H1 (cell line): Measurements from ENCODE around the gene DOLK. TPM values are rescaled to one million over a fixed set of nuclear protein-coding genes. Genes with fewer than 3 reads are reported as not detected.

Source experiments
- CTCF ChIA-PET: fragments of 300-600 bp; sonication (Branson Sonifier 250); formaldehyde crosslinking; loops from one replicate; lab custom pipeline; 2021; ENCODE audit not compliant: partially characterized antibody; lab: Charles Lee
- POLR2A ChIA-PET: fragments of 300-600 bp; sonication (Branson Sonifier 250); formaldehyde crosslinking; loops from one replicate; lab custom pipeline; 2021; ENCODE audit warnings: inconsistent platforms; ENCODE audit not compliant: partially characterized antibody; lab: Charles Lee
- DNase-seq, 2 experiments: peaks; one replicate each; pipeline versions ENCODE4 v3.0.0 to v3.0.0-alpha.2; 2010 to 2022; ENCODE audit warnings: low spot score in 2 of 2, low read depth in 1 of 2, mixed read lengths in 1 of 2
- FAIRE-seq: peaks from 2 replicates; lab custom pipeline; 2011; peaks lifted over from hg19 to GRCh38; lab: Jason Lieb, UNC
- H2AFZ ChIP-seq: 2 replicates; pipeline ENCODE4 v1.8.1; 2012; ENCODE audit warnings: low read length, inconsistent platforms
- H2AK5ac ChIP-seq: 2 replicates; pipeline ENCODE4 v1.6.1; 2013; ENCODE audit warnings: low read depth, low read length
- H2BK120ac ChIP-seq: replicated peaks from 2 replicates; pipeline ENCODE3; 2013; ENCODE audit warnings: low read depth, low read length, inconsistent platforms
- H2BK12ac ChIP-seq: 2 replicates; pipeline ENCODE4 v1.6.1; 2013; ENCODE audit warnings: low read depth, low read length
- H2BK15ac ChIP-seq: 2 replicates; pipeline ENCODE4 v1.6.1; 2013; ENCODE audit warnings: low read length
- H2BK20ac ChIP-seq: 2 replicates; pipeline ENCODE4 v1.6.1; 2013; ENCODE audit warnings: low read length
- H2BK5ac ChIP-seq: 2 replicates; pipeline ENCODE4 v1.6.1; 2013; ENCODE audit warnings: low read depth, low read length
- H3K14ac ChIP-seq: 2 replicates; pipeline ENCODE4 v1.6.1; 2013; ENCODE audit warnings: inconsistent platforms; ENCODE audit not compliant: insufficient read length
- H3K18ac ChIP-seq: 2 replicates; pipeline ENCODE4 v1.6.1; 2013; ENCODE audit warnings: low read length; ENCODE audit errors: extremely low read depth
- H3K23ac ChIP-seq: 2 replicates; pipeline ENCODE4 v1.6.1; 2013; ENCODE audit warnings: inconsistent platforms; ENCODE audit not compliant: insufficient read length
- H3K23me2 ChIP-seq: 2 replicates; pipeline ENCODE4 v1.6.1; 2013; ENCODE audit warnings: low read depth, low read length
- H3K27ac ChIP-seq: 2 replicates; pipeline ENCODE4 v1.6.1; 2011; ENCODE audit warnings: low read depth, low read length, inconsistent platforms
- H3K27me3 ChIP-seq, 4 experiments: replicated peaks in 1 of 4; 1 replicate in 1 of 4; 2 replicates in 3 of 4; pipeline versions ENCODE4 v1.6.1 to v1.8.1; 2011 to 2013; ENCODE audit warnings: low read length in 3 of 4, mild to moderate bottlenecking in 3 of 4, inconsistent platforms in 2 of 4, mixed read lengths in 2 of 4, moderate library complexity in 1 of 4; ENCODE audit not compliant: control insufficient read depth in 3 of 4, insufficient read depth in 3 of 4; ENCODE audit errors: extremely low read depth in 1 of 4
- H3K36me3 ChIP-seq, 4 experiments: 2 replicates each; pipeline versions ENCODE4 v1.6.1 to v1.8.1; 2011 to 2013; ENCODE audit warnings: mild to moderate bottlenecking in 4 of 4, low read length in 3 of 4, moderate library complexity in 2 of 4, control low read depth in 1 of 4, inconsistent platforms in 1 of 4; ENCODE audit not compliant: insufficient read depth in 4 of 4, control insufficient read depth in 2 of 4
- H3K4ac ChIP-seq: replicated peaks from 2 replicates; pipeline ENCODE3; 2013; ENCODE audit warnings: low read length, low read depth, mixed read lengths, inconsistent platforms; ENCODE audit not compliant: insufficient read length
- H3K4me1 ChIP-seq, 4 experiments: replicated peaks in 1 of 4; 1 replicate in 1 of 4; 2 replicates in 3 of 4; pipeline versions ENCODE4 v1.6.1 to v1.8.1; 2011 to 2013; ENCODE audit warnings: low read length in 3 of 4, inconsistent platforms in 2 of 4, mixed read lengths in 1 of 4; ENCODE audit not compliant: insufficient read depth in 4 of 4, control insufficient read depth in 3 of 4
- H3K4me2 ChIP-seq, 2 experiments: 2 replicates each; pipeline versions ENCODE4 v1.6.1 to v1.8.1; 2011 to 2013; ENCODE audit warnings: low read depth in 2 of 2, low read length in 2 of 2, control low read depth in 1 of 2, inconsistent platforms in 1 of 2, mild to moderate bottlenecking in 1 of 2; ENCODE audit not compliant: insufficient read depth in 1 of 2
- H3K4me3 ChIP-seq, 4 experiments: fragments of 200-600, 300-600 bp in 1 of 4; sonication (generic), shearing (Covaris generic), sonication (Bioruptor Twin) in 1 of 4; 2 replicates each; pipeline versions ENCODE4 v1.5.1 to v1.8.1; 2011 to 2016; ENCODE audit warnings: low read length in 4 of 4, low read depth in 3 of 4, control low read depth in 2 of 4, inconsistent platforms in 2 of 4, mild to moderate bottlenecking in 2 of 4, mixed read lengths in 1 of 4, moderate library complexity in 1 of 4; ENCODE audit not compliant: insufficient read depth in 2 of 4; ENCODE audit errors: extremely low read depth in 1 of 4
- H3K56ac ChIP-seq: replicated peaks from 2 replicates; pipeline ENCODE3; 2013; ENCODE audit warnings: low read depth, mild to moderate bottlenecking, mixed read lengths, low read length, inconsistent platforms; ENCODE audit not compliant: insufficient read length
- H3K79me1 ChIP-seq: 2 replicates; pipeline ENCODE4 v1.6.1; 2013; ENCODE audit warnings: low read depth, low read length, control low read depth
- H3K79me2 ChIP-seq, 2 experiments: 2 replicates each; pipeline versions ENCODE4 v1.6.1 to v1.8.1; 2012 to 2013; ENCODE audit warnings: low read length in 2 of 2, mild to moderate bottlenecking in 2 of 2, inconsistent platforms in 1 of 2; ENCODE audit not compliant: insufficient read depth in 2 of 2, control insufficient read depth in 1 of 2
- H3K9ac ChIP-seq, 4 experiments: replicated peaks in 1 of 4; 1 replicate in 1 of 4; 2 replicates in 3 of 4; pipeline versions ENCODE4 v1.6.1 to v1.8.1; 2011 to 2013; ENCODE audit warnings: low read depth in 3 of 4, low read length in 3 of 4, control low read depth in 2 of 4, mild to moderate bottlenecking in 2 of 4, moderate library complexity in 2 of 4, inconsistent platforms in 1 of 4; ENCODE audit errors: extremely low read depth in 1 of 4
- H3K9me3 ChIP-seq, 2 experiments: 2 replicates each; pipeline versions ENCODE4 v1.6.1 to v1.8.1; 2012 to 2013; ENCODE audit warnings: mild to moderate bottlenecking in 2 of 2, moderate library complexity in 2 of 2, control low read depth in 1 of 2, inconsistent platforms in 1 of 2, low read depth in 1 of 2, low read length in 1 of 2, mixed read lengths in 1 of 2; ENCODE audit not compliant: insufficient read depth in 2 of 2
- H4K20me1 ChIP-seq, 2 experiments: replicated peaks in 1 of 2; 2 replicates each; pipeline versions ENCODE3 to v1.8.1; 2011 to 2013; ENCODE audit warnings: inconsistent platforms in 2 of 2, low read length in 2 of 2, mild to moderate bottlenecking in 1 of 2; ENCODE audit not compliant: insufficient read depth in 2 of 2, control insufficient read depth in 1 of 2
- H4K5ac ChIP-seq: 2 replicates; pipeline ENCODE4 v1.6.1; 2013; ENCODE audit warnings: low read length, low read depth, mixed read lengths, inconsistent platforms; ENCODE audit not compliant: insufficient read length
- H4K8ac ChIP-seq: 2 replicates; pipeline ENCODE4 v1.8.0; 2013; ENCODE audit warnings: mild to moderate bottlenecking, moderate library complexity, low read length, inconsistent platforms; ENCODE audit not compliant: insufficient read depth; ENCODE audit errors: extremely low read depth
- H4K91ac ChIP-seq: replicated peaks from 2 replicates; pipeline ENCODE3; 2013; ENCODE audit warnings: low read length, mixed read lengths, inconsistent platforms; ENCODE audit not compliant: insufficient read length
- BRCA1 ChIP-seq: IDR thresholded peaks from 2 replicates; pipeline ENCODE4 v1.6.1; 2012; ENCODE audit warnings: low read depth, low read length, improper control_type of control experiment
- CHD1 ChIP-seq: IDR thresholded peaks from 2 replicates; pipeline ENCODE4 v1.6.1; 2012; ENCODE audit warnings: low read depth, low read length, improper control_type of control experiment
- HDAC2 ChIP-seq, 2 experiments: fragments of 300-600 bp in 1 of 2; sonication (generic) in 1 of 2; IDR thresholded peaks; 2 replicates each; pipeline ENCODE4 v1.6.1; 2011 to 2012; ENCODE audit warnings: low read depth in 2 of 2, low read length in 2 of 2, mild to moderate bottlenecking in 2 of 2, moderate library complexity in 2 of 2, borderline replicate concordance in 1 of 2, inconsistent platforms in 1 of 2
- HDAC6 ChIP-seq: IDR thresholded peaks from one replicate; pipeline ENCODE4 v1.7.1; 2012; ENCODE audit warnings: low read depth, mild to moderate bottlenecking, inconsistent platforms, low read length, moderate library complexity
- JUN ChIP-seq: IDR thresholded peaks from 2 replicates; pipeline ENCODE4 v1.6.1; 2011; ENCODE audit warnings: low read depth, mild to moderate bottlenecking, improper control_type of control experiment, low read length
- PHF8 ChIP-seq: fragments of 200-600 bp; sonication (generic); conservative IDR thresholded peaks from 2 replicates; pipeline ENCODE4 v1.7.1; 2012; ENCODE audit warnings: low read depth, mild to moderate bottlenecking, inconsistent platforms, low read length, moderate library complexity
- RAD21 ChIP-seq, 2 experiments: IDR thresholded peaks in 1 of 2; conservative IDR thresholded peaks in 1 of 2; 2 replicates each; pipeline ENCODE4 v1.6.1; 2011; ENCODE audit warnings: low read depth in 2 of 2, low read length in 2 of 2, improper control_type of control experiment in 1 of 2, inconsistent platforms in 1 of 2, mild to moderate bottlenecking in 1 of 2, moderate library complexity in 1 of 2
- RFX5 ChIP-seq: IDR thresholded peaks from 2 replicates; pipeline ENCODE4 v1.6.1; 2011; ENCODE audit warnings: low read depth, low read length, improper control_type of control experiment, borderline replicate concordance
- TAF1 ChIP-seq: IDR thresholded peaks from 2 replicates; pipeline ENCODE4 v1.6.1; 2011; ENCODE audit warnings: mild to moderate bottlenecking, low read depth, low read length
- TEAD4 ChIP-seq: IDR thresholded peaks from 2 replicates; pipeline ENCODE4 v1.6.1; 2012; ENCODE audit warnings: low read depth, low read length, inconsistent platforms, mixed read lengths
- WGBS, 2 experiments: shearing (Covaris generic) in 1 of 2; methylation state at CpG; one replicate each; pipeline versions ENCODE4 v1.1.6 to v1.1.7; 2013 to 2015; ENCODE audit warnings: low lambda C conversion rate in 2 of 2, mixed read lengths in 2 of 2, inconsistent platforms in 1 of 2, low coverage in 1 of 2, missing lambda C conversion rate in 1 of 2; ENCODE audit not compliant: insufficient replicate concordance in 2 of 2, insufficient coverage in 1 of 2, insufficient read length in 1 of 2; ENCODE audit errors: extremely low coverage in 1 of 2, missing lambda C conversion rate in 1 of 2; 5-methylcytosine and 5-hydroxymethylcytosine counted together
- polyA plus RNA-seq, 7 experiments: library from polyadenylated mRNA; depleted of rRNA in 3 of 7; stranded (reverse) in 5 of 7; unstranded in 2 of 7; fragments of >200 nt in 5 of 7; fragments of 200-250 nt in 2 of 7; gene quantifications; 1 replicate in 5 of 7; 2 replicates in 1 of 7; 4 replicates in 1 of 7; pipeline versions ENCODE4 v1.2.1 to v1.2.3, GENCODE V29; 2011 to 2013; ENCODE audit warnings: missing spikeins in 2 of 7, mixed read lengths in 2 of 7
- total RNA-seq: library from RNA; stranded (reverse); fragmentation: NEBNext Ultra II Directional; extraction: Animal tissue kit (Norgen Biotek cat#: 25700); gene quantifications from 2 replicates; pipeline ENCODE4 v1.2.1, GENCODE V29; 2021

DOLK gene
- total and polyA plus RNA-seq, 2 of the 8 experiments (the other 6 are each of a cell fraction or from before 2014, with no cell fraction given) = 17.2 to 44.3 TPM

DNA sequence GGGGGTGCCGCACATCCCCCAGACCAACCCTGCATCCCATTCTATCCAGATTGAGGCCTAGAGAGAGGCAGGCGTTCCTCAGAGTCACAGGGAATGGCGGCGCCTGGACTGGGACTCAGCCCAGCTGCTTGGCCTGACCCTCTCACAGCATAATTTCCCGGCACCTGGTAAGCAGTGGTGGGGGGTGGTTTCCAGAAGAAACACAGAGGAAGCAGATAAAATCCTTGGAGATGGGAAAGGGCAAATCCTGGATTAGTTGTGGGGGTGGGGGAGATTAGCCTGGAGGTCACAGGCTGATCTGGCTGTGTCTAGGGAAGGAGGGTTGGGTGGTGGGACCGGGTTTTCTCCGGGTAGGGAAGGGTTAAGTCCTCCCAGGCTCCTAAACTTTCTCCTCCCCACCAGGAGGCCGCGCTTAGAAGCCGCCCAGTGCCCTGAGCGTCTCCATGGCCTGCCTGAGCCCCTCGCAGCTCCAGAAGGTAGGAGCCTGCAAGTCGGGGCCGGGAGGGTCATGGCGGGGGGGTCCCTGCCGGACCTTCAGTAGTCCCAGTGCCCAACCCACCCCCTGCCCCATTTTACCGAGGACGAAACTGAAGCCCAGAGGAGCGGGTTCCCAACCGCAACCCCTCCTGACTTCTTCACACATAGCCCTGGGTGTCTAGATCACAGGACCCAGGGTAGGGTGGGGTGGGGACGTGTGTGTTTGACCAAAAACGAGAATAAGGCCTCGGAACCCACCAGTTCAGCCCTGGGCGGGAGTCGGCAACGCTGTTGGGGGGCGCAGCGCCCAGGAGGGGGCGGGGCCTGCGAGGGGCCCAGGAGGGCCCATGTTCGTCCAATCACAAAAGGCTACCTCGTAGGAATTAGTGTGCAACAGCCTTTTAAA is 25.3 kb downstream of the DOLK start:
- H2BK15ac ChIP-seq = no peak overlapping the region; the same call in 1 of the 2 replicates
- no peak overlapping the region for H2AK5ac ChIP-seq
- FAIRE-seq (no peak), DNase-seq (peak; percentile 50 to 82)
- peaks cover 0 to 10% (median 4%) of the 10 kb centered on the region in 4 experiments; a peak in 5 of 7 replicates for H3K4me1 ChIP-seq
- ChIA-PET CTCF (interaction anchor here (1.2 to 9.7 kb wide), 6 partner anchors 11 to 95 kb away, joined by 3 to 139 read pairs (median 9); partner anchors contain the start of genes KYAT1 and LRRC8A), POLR2A (interaction anchor here (1.1 to 2.9 kb wide), 8 partner anchors 10 to 238 kb away, joined by 3 to 18 read pairs (median 8); partner anchors contain the start of genes KYAT1 and LRRC8A)
- H4K5ac ChIP-seq = peak overlapping the region; percentile 75
- H2BK5ac ChIP-seq = peak overlapping the region; percentile 88
- no peaks in the 10 kb centered on the region for H3K27me3 ChIP-seq
- H3K36me3 ChIP-seq = peaks cover 0 to 9% (median 8%) of the 10 kb centered on the region in 4 experiments; a peak in 5 of 8 replicates
- H3K27ac ChIP-seq = peak overlapping the region; percentile 68
- H3K4me3 ChIP-seq = peak overlapping the region; percentile 39 to 73 (median 66)
- WGBS, 2 experiments = 14% methylated on average over 19 of the region's 32 CpGs; no CpG with 5 or more reads in 1 of the 2 experiments
- peaks cover 2% of the 10 kb centered on the region; the same call in 1 of the 2 replicates for H3K23me2 ChIP-seq
- 0 out of 2 replicates have a peak overlapping the region, but pooled peaks have one; percentile 48 for H2BK20ac ChIP-seq
- H3K4me2 ChIP-seq = peak overlapping the region; percentile 46 to 70
- no peak overlapping the region for H2BK120ac ChIP-seq
- H3K14ac ChIP-seq = no peak overlapping the region
- H4K91ac ChIP-seq = no peak overlapping the region
- peaks cover 1 to 2% of the 10 kb centered on the region in 2 experiments for H4K20me1 ChIP-seq
- peak overlapping the region; percentile 90; the same call in 1 of the 2 replicates for H4K8ac ChIP-seq
- H2AFZ ChIP-seq = peak overlapping the region; percentile 62
- H3K56ac ChIP-seq = peak overlapping the region; percentile 67
- no peaks in the 10 kb centered on the region for H3K79me2 ChIP-seq
- peak overlapping the region; percentile 90 for H3K18ac ChIP-seq
- peak overlapping the region in 3 of 4 experiments; percentile 50 to 65 (median 59); a peak in 5 of 7 replicates for H3K9ac ChIP-seq
- H3K23ac ChIP-seq = no peak overlapping the region
- H3K9me3 ChIP-seq = no peaks in the 10 kb centered on the region
- peak overlapping the region; percentile 90 for H2BK12ac ChIP-seq
- H3K4ac ChIP-seq = peak overlapping the region; percentile 76
- no peaks in the 10 kb centered on the region for H3K79me1 ChIP-seq
- TF ChIP-seq RAD21 (IDR thresholded peaks at IDR 0.05 in 1 of 2, conservative IDR thresholded peaks at IDR 0.05 in 1 of 2; ENCODE audit: low read depth in 2 of 2, low read length in 2 of 2) (no peak; a peak in 1 of 4 replicates), TAF1 (peak; percentile 51), HDAC6 (no peak), TEAD4 (no peak), HDAC2 (IDR thresholded peaks at IDR 0.05; ENCODE audit: borderline replicate concordance in 1 of 2, low read depth in 2 of 2, low read length in 2 of 2) (no peak), RFX5 (no peak), JUN (no peak), BRCA1 (no peak), CHD1 (no peak), PHF8 (peak; percentile 48; the same call in 1 of the 2 replicates)
